Measurements from ENCODE around the gene ATF6.

- TF ChIP-seq CTCF (IDR thresholded peaks at IDR 0.05) (no peak), POLR2A (IDR thresholded peaks at IDR 0.05) (no peak)
Measured at GRCh38 chr1:161747801-161748200, 18.3 kb upstream of the ATF6 start.

All from testis (tissue), 2 donors.